Stimulated activated CD4-positive, alpha-beta T cell treated with anti-CD3 and anti-CD28 coated beads, Interleukin-12 subunit alpha, Interleukin-12 subunit beta, amount 100 ng/mL, for 48 hours (primary cell): ENCODE measurements around the gene HS3ST4.

Experiments used
- DNase-seq, 3 donors: peaks; one replicate each; pipeline ENCODE4 v3.0.0-alpha.2; 2020; ENCODE audit warnings: low read depth in 2 of 3, low spot score in 1 of 3

The HS3ST4 gene

DNA sequence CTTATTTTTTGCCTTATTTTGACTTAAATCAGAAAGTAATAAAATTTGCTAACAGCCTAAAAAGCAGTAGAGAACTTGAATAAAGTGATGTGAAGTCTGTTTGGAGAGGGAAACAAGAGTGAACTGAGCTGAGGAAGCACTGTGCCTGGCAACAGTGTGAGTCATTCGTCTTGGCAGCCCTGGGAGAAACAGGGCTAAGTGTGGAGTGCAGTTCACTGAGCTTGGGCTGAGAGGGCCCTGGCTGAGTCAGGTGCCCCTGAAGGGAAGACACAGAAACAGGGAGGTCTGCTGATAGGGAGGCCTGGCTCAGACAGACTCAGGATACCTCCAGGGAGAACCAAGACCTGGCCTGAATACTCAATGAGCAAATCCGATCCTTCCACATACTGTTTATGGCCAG is 132.1 kb downstream of the HS3ST4 start:
- DNase-seq, result no peak

DNA sequence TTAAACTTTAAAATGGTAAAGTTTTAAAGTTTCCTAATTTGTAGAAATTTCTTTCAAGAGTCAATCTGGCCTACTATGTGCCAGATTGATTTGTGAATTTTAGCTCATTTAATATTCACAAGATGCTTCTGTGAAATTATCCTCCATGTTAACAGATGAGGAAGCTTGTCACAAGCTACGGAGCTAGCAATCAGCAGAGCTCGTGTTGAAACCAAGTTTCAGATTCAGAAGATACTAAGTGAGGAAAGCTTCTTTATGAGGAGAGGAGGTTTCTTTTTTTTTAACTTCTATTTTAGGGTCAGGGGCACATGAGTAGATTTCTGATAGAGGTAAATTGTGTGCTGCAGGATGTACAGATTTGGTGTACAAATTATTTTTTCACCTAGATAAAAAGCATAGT is 135.9 kb downstream of the HS3ST4 start:
- DNase-seq, result no peak

DNA sequence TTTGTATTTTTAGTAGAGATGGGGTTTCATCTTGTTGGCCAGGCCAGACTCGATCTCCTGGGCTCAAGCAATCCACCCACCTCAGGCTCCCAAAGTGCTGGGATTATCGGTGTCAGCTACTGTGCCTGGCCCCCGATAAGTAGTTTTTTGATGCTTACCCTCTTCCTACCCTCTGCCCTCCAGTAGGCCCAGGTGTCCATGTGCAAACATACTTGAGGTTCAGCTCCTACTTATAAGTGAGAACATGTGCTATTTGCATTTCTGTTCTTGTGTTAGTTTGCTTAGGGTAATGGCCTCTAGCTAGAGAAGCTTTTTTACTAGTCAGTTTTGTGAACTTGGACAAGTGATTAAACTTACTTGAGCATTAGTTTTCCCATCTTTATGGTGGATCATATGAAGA is 136.8 kb downstream of the HS3ST4 start:
- DNase-seq, result no peak

DNA sequence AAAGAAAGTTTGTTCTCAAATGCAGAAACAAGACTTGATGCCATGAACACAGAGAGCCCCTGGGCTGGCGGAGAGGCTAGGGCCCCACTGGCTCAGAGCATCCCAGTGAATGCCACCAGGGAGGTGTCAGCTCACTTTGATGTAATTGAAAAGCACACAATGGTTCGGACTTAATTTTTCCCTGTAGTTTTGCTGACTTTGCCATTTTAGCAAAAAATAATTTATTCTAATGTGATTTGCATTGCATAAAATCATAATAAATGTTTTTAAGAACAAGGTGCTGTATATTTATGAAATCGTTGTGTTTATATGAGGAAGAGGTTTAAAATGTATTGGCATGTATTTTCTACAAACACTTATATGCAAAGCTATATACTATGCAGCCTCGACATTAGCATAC is 140.5 kb downstream of the HS3ST4 start:
- no peak for DNase-seq

DNA sequence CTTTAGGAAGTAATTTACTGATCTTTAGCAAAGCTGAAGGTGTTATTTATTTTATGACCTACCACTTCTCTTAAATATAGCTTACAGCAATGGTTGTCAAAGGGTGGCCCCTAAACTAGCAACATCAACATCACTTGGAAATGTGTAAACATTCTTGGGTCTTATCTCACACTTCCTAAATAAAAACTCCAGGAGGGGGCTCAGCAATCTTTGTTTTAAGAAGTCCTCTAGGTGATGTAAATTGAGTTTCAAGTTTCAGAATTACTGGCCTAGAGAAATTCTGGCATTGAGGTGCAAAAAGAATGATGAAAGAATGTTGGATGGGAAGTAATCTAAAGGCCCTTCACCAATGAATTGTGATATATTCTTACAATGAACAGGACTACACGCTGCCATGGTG is 142.3 kb downstream of the HS3ST4 start:
- no peak for DNase-seq

DNA sequence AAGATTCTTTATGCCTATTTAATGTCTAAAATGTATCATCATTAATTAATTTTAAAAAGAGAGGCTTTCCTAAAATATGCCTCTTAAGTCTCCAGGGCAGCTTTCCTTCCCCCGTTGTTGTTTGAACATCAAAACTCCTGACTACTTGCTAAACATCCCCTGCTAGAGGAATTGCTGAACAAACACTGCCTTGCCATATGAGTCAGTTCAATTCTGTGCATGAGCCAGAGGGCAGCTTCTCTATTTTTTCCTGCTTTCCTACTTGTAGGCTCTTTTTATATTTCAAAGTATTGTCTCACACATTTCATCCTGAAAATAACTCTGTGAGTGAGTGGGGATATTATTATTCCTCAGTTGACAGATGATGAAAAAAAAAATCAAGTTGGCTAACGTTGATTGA is 143.4 kb downstream of the HS3ST4 start:
- no peak for DNase-seq

DNA sequence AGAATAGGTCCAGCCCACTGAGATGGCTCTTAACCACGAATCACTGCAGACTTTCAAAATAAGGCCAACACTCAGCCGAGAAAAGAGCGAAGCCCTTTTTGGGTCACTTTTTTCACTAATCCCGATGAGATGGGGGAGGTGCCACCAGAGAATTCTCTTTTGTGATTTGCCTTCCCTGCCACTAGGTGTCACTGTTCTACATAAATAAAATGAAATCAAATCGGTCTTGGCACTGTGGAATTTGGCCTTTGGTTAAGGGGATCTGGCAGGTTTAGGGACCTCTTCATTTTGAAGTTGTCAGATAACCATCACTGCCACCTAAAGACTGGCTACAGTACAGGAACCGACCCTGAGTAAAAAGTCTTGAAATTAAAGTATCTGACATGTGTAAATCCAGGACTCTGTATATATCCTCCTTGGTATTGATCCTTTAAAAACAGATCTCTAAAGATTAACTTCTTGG is 147.0 kb downstream of the HS3ST4 start:
- DNase-seq, result peak in 1 of 3 donors; percentile 24

DNA sequence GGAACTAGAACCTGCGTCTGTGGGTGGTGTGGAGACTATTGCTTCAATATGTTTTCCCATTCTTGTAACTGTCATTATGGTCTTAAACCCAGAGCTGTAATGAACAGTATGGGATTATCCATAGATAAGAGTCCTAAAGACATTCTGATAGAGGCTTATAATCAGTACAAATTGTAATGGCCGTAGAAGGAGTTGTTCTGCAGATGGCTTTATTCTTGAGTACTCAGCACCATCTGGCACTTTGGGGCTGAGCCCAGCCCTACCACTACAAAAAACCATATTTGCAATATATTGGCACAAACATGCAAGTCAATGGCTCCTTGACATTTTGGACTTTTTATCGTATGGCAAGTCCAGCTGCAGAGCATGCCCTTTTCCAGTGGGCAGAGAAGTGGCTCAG is 150.0 kb downstream of the HS3ST4 start:
- DNase-seq, result no peak

DNA sequence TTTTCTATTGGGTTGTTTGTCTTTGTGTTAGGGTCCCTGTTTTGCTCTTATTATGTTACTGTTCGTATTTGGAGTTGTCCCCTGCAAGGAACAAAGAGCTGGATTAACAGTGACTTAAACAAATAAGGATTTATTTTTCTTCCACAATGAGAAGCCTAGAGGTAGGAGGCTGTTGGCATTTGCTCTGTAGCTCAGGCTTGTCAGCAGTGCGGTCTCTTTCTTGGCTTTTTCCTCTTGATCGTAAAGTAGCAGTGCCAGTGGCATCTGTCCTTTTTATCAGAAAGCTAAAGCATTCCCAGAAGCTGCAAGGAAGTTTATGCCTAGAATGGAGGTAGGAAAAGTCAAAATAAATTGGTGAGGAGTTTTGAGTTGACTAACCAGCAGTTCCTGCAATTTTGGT is 154.1 kb downstream of the HS3ST4 start:
- DNase-seq, result no peak

DNA sequence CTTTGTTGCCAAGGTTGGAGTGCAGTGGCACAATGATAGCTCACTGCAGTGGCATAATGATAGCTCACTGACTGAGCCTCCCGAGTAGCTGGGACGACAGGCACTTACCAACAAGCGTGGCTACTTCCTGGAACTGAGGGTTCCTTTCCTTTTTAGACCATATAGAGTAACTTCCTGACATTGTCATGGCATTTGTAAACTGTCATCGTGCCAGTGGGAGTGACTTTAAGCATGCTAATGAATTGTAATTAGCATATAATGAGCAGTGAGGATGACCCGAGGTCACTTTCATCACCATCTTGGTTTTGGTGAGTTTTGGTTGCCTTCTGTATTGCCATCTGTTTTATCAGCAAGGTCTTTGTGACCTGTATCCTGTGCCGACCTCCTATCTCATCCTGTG is 162.4 kb downstream of the HS3ST4 start:
- DNase-seq, result no peak

DNA sequence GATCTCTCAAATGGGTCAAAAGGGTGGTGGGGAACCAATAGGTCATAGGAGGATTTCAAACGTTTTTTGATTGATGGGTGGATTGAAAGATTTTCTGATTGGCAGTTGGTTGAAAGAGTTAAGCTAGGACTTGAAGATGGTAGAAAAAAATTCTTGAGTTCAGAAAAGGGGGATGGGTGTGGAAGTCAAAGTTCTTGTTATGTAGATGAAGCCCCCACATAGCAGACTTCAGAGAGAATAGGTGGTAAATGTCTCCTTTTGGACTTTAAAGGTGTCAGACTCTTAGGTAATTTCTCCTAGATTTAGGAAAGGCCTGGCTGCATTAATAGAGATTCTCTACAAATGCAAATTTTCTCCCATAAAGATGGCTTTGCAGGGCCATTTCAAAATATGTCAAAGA is 163.3 kb downstream of the HS3ST4 start:
- no peak for DNase-seq

DNA sequence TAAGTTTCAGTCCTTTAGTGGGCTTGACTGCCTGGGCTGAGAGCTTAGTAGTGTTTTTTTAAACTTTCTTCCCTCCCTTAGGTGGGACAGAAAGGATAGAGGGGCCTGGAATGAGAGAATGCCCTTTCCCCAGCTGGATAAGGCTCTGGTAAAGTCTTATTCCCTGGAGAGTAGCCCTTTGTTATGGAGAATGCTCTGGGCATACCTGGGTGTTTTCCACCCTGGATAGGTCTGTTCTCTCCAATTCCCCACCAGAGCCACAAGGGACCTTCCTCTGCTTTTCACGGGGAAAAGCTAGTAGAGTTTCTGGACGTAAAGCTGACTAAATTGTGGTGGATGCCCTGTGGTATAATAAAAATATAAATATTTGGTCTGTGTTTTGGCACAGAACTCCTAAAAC is 164.1 kb downstream of the HS3ST4 start:
- DNase-seq, result no peak

DNA sequence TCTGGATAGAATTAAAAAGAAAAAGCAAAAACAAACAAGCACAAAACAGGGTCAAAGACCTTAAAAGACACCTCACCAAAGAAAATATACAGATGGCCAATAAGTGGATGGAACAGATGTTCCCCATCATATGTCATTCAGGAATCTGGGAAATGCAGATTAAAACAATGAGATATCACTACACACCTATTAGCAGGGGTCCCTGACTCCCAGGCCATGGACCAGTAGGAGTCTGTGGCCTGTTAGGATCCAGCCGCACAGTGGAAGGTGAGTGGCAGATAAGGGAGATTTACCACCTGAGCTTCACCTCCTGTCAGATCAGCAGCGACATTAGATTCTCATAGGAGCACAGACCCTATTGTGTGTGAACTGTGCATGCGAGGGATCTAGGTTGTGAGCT is 167.9 kb downstream of the HS3ST4 start:
- no peak for DNase-seq

DNA sequence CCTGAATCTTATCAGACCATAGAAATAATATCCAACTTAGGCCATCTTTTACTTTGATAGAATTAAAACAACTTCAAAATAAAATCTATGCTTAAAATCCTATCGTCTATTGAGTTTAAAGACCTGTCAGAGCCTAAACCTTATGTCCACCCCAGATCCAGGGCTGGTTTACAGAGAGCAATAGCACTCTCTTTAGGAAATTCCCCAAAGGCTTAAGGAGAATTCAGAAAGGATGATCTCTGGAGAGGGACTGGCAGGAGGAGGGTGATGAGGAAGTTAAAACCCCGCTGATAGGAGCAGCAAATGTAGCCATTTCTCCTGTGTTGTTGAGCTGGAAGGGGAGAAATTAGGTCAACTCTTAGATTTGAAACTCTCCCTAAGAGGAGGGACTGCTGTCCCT is 175.3 kb downstream of the HS3ST4 start:
- DNase-seq, result no peak

DNA sequence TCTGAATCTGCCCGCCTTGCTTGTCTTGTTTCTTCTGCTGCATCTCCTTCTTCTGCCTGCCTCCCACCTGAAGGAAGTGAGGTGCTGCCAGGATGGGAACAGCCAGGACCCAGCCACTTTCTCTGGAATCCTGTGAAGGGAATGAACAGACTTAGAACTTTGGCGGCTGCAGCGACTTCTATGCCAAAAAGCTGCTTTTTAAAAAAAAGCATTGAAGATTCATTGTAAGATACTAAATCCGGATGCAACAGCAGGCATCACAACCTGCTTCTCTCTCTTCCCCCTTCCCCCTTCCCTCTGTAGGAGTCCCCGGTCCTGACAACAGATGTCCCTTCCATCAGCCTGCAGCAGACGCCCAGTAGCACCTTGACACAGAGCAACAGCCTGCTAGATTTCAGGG is 176.3 kb downstream of the HS3ST4 start:
- DNase-seq, result no peak

DNA sequence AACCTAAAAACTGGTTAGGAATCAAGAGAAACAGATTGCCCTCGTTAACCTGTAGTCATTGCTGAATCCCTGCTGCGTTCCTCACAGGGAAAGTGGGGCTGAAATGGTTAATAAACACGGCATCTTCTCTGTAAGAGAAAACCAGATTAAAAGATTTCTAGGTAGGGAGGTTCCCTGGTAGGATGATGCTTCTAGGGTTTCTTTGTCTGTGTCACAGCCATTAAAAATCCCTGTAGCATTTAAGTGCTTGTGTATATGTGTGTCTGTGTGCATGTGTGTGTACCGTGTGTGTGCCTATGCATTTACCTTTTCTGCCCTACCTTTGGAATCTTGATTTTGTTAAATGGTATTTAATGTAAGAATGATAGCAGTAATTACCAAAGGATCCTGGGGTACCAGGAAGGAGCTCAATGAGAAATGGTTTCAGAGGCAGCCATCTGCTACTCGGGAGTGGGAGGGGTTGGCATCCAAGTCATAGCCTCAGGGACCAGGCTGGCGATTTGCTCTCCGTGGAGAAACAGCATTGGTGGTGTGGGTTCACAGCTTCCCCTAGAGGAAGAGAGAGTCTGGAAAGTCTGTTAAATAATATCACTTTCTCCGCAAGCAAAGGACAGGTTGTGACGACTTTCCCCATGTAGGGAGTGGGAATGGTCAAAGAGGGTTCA is 177.1 kb downstream of the HS3ST4 start:
- DNase-seq, result no peak

DNA sequence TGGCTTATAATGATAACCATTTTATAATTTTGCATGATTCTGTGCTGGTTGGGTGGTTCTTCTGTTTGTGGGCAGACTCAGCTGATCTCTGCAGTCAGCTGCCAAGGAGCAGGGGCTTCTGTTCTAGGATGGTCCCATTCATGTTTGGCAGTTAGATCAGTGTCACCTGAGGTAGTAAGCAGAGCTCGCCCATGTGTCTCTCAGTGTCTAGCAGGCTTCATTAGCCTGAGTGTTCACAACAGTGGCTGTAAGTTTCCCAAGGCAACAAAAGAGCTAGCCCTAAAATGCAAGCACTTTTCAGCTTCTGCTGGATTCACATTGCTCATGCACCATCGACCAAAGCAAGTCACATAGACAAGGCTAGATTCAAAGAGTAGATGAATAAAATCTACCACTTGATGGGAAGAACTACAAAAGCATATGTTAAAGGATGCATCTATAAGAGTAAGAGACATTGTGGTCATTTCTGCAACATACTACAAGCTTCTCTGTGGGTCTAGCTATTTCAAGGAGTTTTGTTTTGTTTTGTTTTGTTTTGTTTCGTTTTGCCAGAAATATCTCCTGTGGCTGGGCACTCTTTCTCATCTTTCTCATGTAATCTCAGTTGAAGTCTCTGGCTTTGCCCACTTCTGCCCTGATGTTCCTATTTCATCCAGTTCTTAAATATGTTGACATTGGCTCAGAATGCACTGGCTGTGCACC is 180.8 kb downstream of the HS3ST4 start:
- no peak for DNase-seq

DNA sequence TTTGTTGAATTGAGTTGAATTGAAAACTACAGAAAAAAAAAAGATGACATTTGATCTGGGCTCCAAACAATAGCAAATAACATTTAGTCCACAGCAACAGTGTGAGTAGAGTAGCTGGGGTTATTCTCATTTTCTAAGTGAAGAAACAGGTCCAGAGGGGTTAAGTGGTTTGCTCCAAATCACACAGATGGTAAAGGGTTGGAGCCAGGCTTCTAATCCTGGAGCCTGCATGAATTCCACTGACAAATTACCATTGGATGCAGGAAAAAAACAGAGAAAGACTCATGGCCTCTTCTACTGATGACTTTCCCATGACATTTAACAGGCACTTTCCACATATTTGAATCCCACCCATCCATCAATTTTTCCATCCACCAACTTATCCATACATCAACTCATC is 182.4 kb downstream of the HS3ST4 start:
- DNase-seq, result no peak

DNA sequence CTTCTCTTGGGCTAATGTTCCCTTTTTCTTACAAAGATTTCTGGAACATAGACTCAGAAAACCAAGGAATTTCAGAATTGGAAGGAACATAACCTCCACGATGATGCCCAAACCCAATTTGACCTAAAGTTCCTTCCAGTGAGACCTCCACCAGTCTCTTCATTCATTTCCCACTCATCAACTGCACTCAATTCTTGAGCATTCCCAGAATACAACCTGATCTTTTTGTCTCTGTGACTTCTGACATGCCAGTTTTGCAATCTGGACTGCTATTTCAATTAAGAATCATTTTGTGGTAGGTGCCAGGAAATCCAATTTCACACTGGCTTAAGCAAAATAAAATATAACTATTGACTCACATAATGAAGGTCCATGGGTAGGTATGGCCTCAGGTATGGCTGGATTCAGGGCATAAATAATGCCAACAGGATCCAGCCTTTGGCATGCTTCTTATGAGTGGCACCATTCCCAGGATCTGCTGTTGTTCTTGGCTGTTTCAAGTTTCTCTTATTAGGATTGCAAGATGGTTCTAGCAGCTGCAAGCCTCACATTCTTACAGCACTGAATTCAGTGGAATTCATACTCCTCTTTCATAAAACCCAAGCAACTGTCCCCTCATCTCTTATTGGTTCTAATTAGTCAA is 184.3 kb downstream of the HS3ST4 start:
- no peak for DNase-seq

DNA sequence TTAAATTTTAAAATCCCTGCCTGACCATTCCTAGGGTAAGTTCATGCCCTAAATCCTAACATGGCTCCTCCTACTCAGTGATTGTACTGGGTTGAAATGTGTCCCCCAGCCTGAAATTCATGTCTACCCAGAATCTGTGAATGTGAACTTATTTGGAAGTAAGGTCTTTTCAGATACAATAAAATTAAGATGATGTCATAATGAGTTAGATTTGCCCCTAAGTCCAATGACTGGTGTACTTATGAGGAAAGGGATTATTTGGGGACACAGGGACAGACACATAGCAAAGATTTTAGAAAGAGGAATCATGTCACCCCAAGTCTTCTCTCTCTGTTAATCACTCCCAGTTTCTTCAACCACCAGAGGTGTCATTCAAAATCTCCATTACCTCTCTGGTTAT is 185.3 kb downstream of the HS3ST4 start:
- DNase-seq, result no peak

DNA sequence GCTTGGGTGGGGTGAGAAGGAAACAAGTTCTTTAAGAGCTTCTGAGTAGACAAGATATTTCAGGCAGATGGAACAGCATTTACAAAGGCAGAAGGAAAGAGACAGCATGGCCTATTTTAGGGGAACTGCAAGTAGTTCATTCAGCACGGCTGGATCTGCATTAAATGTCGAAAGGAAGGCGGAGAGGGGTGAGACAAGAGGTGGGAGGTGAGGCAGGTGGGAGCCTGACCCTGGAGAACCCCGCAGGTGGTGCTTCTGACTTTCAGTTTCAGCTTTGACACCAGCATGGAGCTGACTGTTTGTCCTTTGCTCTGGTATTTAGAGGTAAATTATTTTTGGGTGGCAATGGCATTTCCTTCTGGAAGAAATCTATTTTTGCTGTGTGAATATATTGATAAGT is 194.8 kb downstream of the HS3ST4 start:
- no peak for DNase-seq

DNA sequence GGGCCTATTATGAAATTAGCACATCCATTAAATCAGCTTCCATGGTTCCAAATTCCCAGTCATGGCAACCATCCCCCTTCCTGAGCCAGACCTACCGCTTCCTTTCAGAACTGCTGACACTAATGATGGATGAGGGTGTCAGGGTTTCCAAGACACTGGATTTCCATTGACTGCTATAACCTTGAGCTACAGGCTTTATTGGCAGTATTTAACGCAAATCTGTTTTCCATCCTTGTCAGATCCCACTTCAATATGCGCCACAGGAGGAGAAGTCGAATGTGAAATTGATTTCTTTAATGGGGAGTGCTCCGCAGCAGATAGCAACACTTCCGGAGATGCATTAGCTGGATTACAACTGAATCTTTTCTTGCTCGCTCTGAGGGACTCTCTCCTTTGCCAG is 197.1 kb downstream of the HS3ST4 start:
- no peak for DNase-seq

DNA sequence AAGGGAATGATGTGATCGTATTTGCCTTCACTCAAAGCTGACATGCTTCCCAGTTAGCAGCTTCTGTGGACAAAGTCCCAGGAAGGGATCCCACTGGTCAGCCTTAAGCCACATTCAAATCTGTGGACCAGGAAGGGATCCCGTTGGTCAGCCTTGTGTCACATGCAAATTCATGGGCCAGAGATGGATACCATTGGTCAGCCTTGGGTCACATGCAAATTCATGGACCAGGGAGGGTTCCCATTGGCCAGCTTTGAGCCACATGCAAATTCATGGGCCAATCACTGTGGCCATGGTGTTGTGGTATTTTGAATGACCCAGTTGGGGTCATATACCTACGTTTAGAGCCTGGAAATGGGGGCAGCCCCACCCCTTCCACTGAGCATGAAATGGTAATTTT is 201.6 kb downstream of the HS3ST4 start:
- DNase-seq, result no peak
